AG04449 (cell line): ENCODE results near the gene LRRFIP1.

Experiments
- CTCF ChIA-PET: fragments of 350-600 bp; formaldehyde crosslinking; extraction: SDS; loops from one replicate; lab custom pipeline; 2021; ENCODE audit warnings: antibody characterized with exemption; lab: Yijun Ruan, JAX
- POLR2A ChIA-PET: fragments of 400-600, 350-600 bp; formaldehyde crosslinking; extraction: SDS; loops from one replicate; lab custom pipeline; 2020; ENCODE audit warnings: antibody characterized with exemption, inconsistent platforms; lab: Yijun Ruan, JAX
- DNase-seq: peaks from one replicate; pipeline ENCODE4 v3.0.0-alpha.2; 2010; ENCODE audit warnings: low read depth, low spot score
- H3K4me3 ChIP-seq: 2 replicates; pipeline ENCODE4 v1.5.1; 2011; ENCODE audit warnings: low read depth, mild to moderate bottlenecking, control low read depth, low read length
- TF ChIP-seq, protein P1 (sequence below): IDR thresholded peaks from one replicate; pipeline ENCODE4 v1.5.1; 2011; ENCODE audit warnings: mild to moderate bottlenecking, moderate library complexity, low read length, control low read depth, inconsistent platforms; ENCODE audit not compliant: insufficient read depth; ENCODE audit errors: missing control alignments

LRRFIP1 gene

GRCh38 chr2:237786936-237787335 is 159.5 kb downstream of the LRRFIP1 start:
- H3K4me3 ChIP-seq: no peak overlapping the region
- CTCF ChIA-PET: interaction anchor here (0.6 to 2.5 kb wide), 3 partner anchors 12 to 377 kb away, joined by 3 to 8 read pairs (median 3); no protein-coding TSS in a partner anchor
- POLR2A ChIA-PET: no interaction called here
- no peak for DNase-seq
- TF ChIP-seq, protein P1, sequence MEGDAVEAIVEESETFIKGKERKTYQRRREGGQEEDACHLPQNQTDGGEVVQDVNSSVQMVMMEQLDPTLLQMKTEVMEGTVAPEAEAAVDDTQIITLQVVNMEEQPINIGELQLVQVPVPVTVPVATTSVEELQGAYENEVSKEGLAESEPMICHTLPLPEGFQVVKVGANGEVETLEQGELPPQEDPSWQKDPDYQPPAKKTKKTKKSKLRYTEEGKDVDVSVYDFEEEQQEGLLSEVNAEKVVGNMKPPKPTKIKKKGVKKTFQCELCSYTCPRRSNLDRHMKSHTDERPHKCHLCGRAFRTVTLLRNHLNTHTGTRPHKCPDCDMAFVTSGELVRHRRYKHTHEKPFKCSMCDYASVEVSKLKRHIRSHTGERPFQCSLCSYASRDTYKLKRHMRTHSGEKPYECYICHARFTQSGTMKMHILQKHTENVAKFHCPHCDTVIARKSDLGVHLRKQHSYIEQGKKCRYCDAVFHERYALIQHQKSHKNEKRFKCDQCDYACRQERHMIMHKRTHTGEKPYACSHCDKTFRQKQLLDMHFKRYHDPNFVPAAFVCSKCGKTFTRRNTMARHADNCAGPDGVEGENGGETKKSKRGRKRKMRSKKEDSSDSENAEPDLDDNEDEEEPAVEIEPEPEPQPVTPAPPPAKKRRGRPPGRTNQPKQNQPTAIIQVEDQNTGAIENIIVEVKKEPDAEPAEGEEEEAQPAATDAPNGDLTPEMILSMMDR: no peak

GRCh38 chr2:237790353-237790752 is 163.0 kb downstream of the LRRFIP1 start:
- TF ChIP-seq, protein P1: no peak
- H3K4me3 ChIP-seq: no peak overlapping the region
- POLR2A ChIA-PET: no interaction called here
- DNase-seq: no peak
- CTCF ChIA-PET: interaction anchor here (0.8 to 1.6 kb wide), 3 partner anchors 13 to 473 kb away, joined by 3 to 9 read pairs (median 3); no protein-coding TSS in a partner anchor

DNA sequence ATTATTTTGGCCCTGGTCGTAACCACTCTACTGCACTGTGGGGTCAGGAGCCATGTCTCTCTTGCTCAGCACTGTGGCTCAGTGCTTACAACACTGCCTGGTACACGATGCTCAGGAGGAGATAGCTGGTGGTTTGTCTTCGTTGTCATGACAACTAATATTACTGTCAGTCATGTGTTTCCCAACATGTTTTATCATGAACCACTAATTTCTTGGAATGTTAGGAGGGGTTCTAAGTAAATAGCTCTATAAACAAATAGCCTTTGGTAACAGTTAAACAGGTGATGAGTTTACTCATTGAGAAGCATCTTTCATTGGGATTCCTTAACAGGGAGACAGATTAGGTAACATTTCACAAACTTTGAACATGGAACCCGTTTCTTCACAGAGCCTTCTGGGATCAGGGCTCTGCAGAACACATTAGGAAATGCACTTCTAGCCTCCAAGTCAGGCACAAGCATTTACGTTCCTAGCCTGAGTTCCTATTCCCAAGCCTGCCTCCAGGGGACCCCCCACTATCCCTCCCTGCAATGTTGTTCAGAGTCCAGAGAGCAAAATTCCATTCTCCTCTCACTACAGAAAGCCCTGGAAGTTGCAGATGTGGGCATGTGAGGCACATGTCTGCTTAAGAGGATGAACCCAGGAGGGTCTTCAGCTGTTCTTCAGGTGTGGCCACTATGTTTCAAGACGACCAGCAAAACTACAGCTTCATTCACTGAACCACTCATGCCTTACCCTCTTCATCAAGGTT is 164.8 kb downstream of the LRRFIP1 start:
- POLR2A ChIA-PET: no interaction called here
- TF ChIP-seq, protein P1: peak; percentile 27

GRCh38 chr2:237797253-237797652 is 169.9 kb downstream of the LRRFIP1 start:
- DNase-seq: no peak
- CTCF ChIA-PET: interaction anchor here (1.1 kb wide), 1 partner anchor 13 kb away, joined by 3 read pairs; no protein-coding TSS in a partner anchor
- TF ChIP-seq, protein P1: no peak
- H3K4me3 ChIP-seq: no peak overlapping the region
- POLR2A ChIA-PET: no interaction called here

More for the DNA sequence above, 164.8 kb downstream of the LRRFIP1 start:
- no peak overlapping the region for H3K4me3 ChIP-seq
- CTCF ChIA-PET: interaction anchor here (1.3 kb wide), 1 partner anchor 471 kb away, joined by 4 read pairs; no protein-coding TSS in a partner anchor
- DNase-seq: no peak

GRCh38 chr2:237798236-237799059 is 171.1 kb downstream of the LRRFIP1 start, which contains the start of gene RBM44:
RBM44 (plus strand) TSS chr2:237798779; CDS start chr2:237813610, 14,831 bp downstream.
- POLR2A ChIA-PET: no interaction called here
- CTCF ChIA-PET: no interaction called here
- TF ChIP-seq, protein P1: no peak
- no peak for DNase-seq
- no peak within 1 kb of the TSS for H3K4me3 ChIP-seq

DNA sequence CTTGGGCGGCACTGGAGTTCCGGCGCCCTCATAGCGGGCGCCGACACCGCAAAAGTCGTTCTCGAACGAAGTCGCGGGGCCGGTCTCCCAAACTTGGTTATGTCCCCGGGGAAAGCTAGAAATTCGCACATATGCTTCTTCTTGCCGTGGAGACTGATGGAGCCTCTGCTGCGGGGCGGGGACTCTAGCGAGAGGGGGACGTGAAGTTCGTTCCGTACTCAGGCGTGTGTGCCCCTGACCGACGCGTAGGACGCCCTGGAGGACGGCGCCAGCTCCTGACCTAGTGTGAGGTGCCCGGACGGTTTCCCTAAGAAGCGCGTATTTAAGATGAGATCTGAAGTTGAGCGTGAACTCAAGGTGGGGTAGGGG is 171.7 kb downstream of the LRRFIP1 start:
- DNase-seq: no peak
- TF ChIP-seq, protein P1: no peak
- ChIA-PET POLR2A (no interaction called here), CTCF (no interaction called here)
- no peak overlapping the region for H3K4me3 ChIP-seq
